ENCODE data around the gene SLC51B.

SLC51B gene

GRCh38 chr15:65048241-65048640 lies 3.1 kb downstream of the SLC51B start:
- no peak for DNase-seq (ENCODE audit: extremely low spot score)
- TF ChIP-seq ARNT (IDR thresholded peaks at IDR 0.05) = no peak
- ChIA-PET CTCF (interaction anchor here (1.5 kb wide), 1 partner anchor 53 kb away, joined by 5 read pairs; no protein-coding TSS in a partner anchor), POLR2A (no interaction called here)

- POLR2A ChIA-PET = no interaction called here
- DNase-seq (ENCODE audit: extremely low spot score) = peak; percentile 93
Measured at GRCh38 chr15:65049418-65049840, 4.2 kb downstream of the SLC51B start.

GRCh38 chr15:65050270-65050669 lies 5.1 kb downstream of the SLC51B start:
- CTCF ChIA-PET = interaction anchor here (0.9 to 1.4 kb wide), 2 partner anchors 33 to 51 kb away, joined by 4 to 5 read pairs; no protein-coding TSS in a partner anchor
- no peak for DNase-seq (ENCODE audit: extremely low spot score)
- TF ChIP-seq HDGF (IDR thresholded peaks at IDR 0.05; ENCODE audit: borderline replicate concordance) = no peak
- TF ChIP-seq FOXK2 (IDR thresholded peaks at IDR 0.05) = no peak
- no peak for TF ChIP-seq SP1 (IDR thresholded peaks at IDR 0.05)
- TF ChIP-seq NFRKB (IDR thresholded peaks at IDR 0.05) = no peak
- no peak for TF ChIP-seq CTBP1 (IDR thresholded peaks at IDR 0.05; ENCODE audit: borderline replicate concordance)
- TF ChIP-seq SUZ12 (IDR thresholded peaks at IDR 0.05) = no peak
- TF ChIP-seq LEF1 (IDR thresholded peaks at IDR 0.05; ENCODE audit: borderline replicate concordance) = no peak
- TF ChIP-seq PKNOX1 (IDR thresholded peaks at IDR 0.05) = no peak
- no peak for TF ChIP-seq ZNF384 (IDR thresholded peaks at IDR 0.05)
- TF ChIP-seq FOXA1 (IDR thresholded peaks at IDR 0.05) = no peak
- TF ChIP-seq BHLHE40 (IDR thresholded peaks at IDR 0.05; ENCODE audit: borderline replicate concordance) = no peak
- TF ChIP-seq ARNT (IDR thresholded peaks at IDR 0.05) = no peak
- TF ChIP-seq FOXM1 (IDR thresholded peaks at IDR 0.05; ENCODE audit: borderline replicate concordance) = no peak
- no peak for TF ChIP-seq ELF4 (IDR thresholded peaks at IDR 0.05)
- TF ChIP-seq L3MBTL2 (conservative IDR thresholded peaks at IDR 0.05) = no peak
- POLR2A ChIA-PET = no interaction called here

More at GRCh38 chr15:65049418-65049840, 4.2 kb downstream of the SLC51B start:
- TF ChIP-seq FOXM1 (IDR thresholded peaks at IDR 0.05; ENCODE audit: borderline replicate concordance) (no peak), L3MBTL2 (conservative IDR thresholded peaks at IDR 0.05) (peak; percentile 90), PKNOX1 (IDR thresholded peaks at IDR 0.05) (peak; percentile 89)
- CTCF ChIA-PET = interaction anchor here (1.5 kb wide), 1 partner anchor 52 kb away, joined by 5 read pairs; no protein-coding TSS in a partner anchor

- no peak for TF ChIP-seq SP1 (IDR thresholded peaks at IDR 0.05)
- TF ChIP-seq FOXK2 (IDR thresholded peaks at IDR 0.05) = no peak
- no peak for TF ChIP-seq FOXA1 (IDR thresholded peaks at IDR 0.05)
- TF ChIP-seq PKNOX1 (IDR thresholded peaks at IDR 0.05) = no peak
- no peak for TF ChIP-seq BHLHE40 (IDR thresholded peaks at IDR 0.05; ENCODE audit: borderline replicate concordance)
- no peak for TF ChIP-seq FOXM1 (IDR thresholded peaks at IDR 0.05; ENCODE audit: borderline replicate concordance)
- TF ChIP-seq ARNT (IDR thresholded peaks at IDR 0.05) = no peak
- no peak for TF ChIP-seq CTBP1 (IDR thresholded peaks at IDR 0.05; ENCODE audit: borderline replicate concordance)
- no peak for TF ChIP-seq NFRKB (IDR thresholded peaks at IDR 0.05)
- TF ChIP-seq L3MBTL2 (conservative IDR thresholded peaks at IDR 0.05) = no peak
- no peak for TF ChIP-seq LEF1 (IDR thresholded peaks at IDR 0.05; ENCODE audit: borderline replicate concordance)
- no peak for TF ChIP-seq ELF4 (IDR thresholded peaks at IDR 0.05)
- no peak for TF ChIP-seq ZNF384 (IDR thresholded peaks at IDR 0.05)
- TF ChIP-seq TARDBP (IDR thresholded peaks at IDR 0.05) = no peak
- CTCF ChIA-PET = interaction anchor here (0.6 to 1.4 kb wide), 2 partner anchors 50 to 268 kb away, joined by 5 to 8 read pairs; no protein-coding TSS in a partner anchor
- POLR2A ChIA-PET = no interaction called here
- no peak for DNase-seq (ENCODE audit: extremely low spot score)
Measured at GRCh38 chr15:65051266-65051665, 6.1 kb downstream of the SLC51B start.

GRCh38 chr15:65052956-65053355 lies 7.8 kb downstream of the SLC51B start:
- DNase-seq (ENCODE audit: extremely low spot score) = no peak
- ChIA-PET CTCF (interaction anchor here (2.8 to 3.4 kb wide), 2 partner anchors 30 to 48 kb away, joined by 14 to 15 read pairs; no protein-coding TSS in a partner anchor), POLR2A (interaction anchor here (1.2 kb wide), 1 partner anchor 30 kb away, joined by 4 read pairs; no protein-coding TSS in a partner anchor)
- no peak for TF ChIP-seq ARNT (IDR thresholded peaks at IDR 0.05)
- TF ChIP-seq FOXK2 (IDR thresholded peaks at IDR 0.05) = no peak
- no peak for TF ChIP-seq NFRKB (IDR thresholded peaks at IDR 0.05)
- no peak for TF ChIP-seq ELF4 (IDR thresholded peaks at IDR 0.05)
- no peak for TF ChIP-seq TARDBP (IDR thresholded peaks at IDR 0.05)
- no peak for TF ChIP-seq L3MBTL2 (conservative IDR thresholded peaks at IDR 0.05)
- TF ChIP-seq SUZ12 (IDR thresholded peaks at IDR 0.05) = no peak
- no peak for TF ChIP-seq BHLHE40 (IDR thresholded peaks at IDR 0.05; ENCODE audit: borderline replicate concordance)
- TF ChIP-seq FOXM1 (IDR thresholded peaks at IDR 0.05; ENCODE audit: borderline replicate concordance) = no peak
- no peak for TF ChIP-seq HDGF (IDR thresholded peaks at IDR 0.05; ENCODE audit: borderline replicate concordance)
- TF ChIP-seq CTBP1 (IDR thresholded peaks at IDR 0.05; ENCODE audit: borderline replicate concordance) = no peak
- no peak for TF ChIP-seq LEF1 (IDR thresholded peaks at IDR 0.05; ENCODE audit: borderline replicate concordance)
- TF ChIP-seq ZNF384 (IDR thresholded peaks at IDR 0.05) = no peak
- no peak for TF ChIP-seq FOXA1 (IDR thresholded peaks at IDR 0.05)
- no peak for TF ChIP-seq PKNOX1 (IDR thresholded peaks at IDR 0.05)
- TF ChIP-seq SP1 (IDR thresholded peaks at IDR 0.05) = no peak

Data from HEK293T (cell line).